H9 (cell line): ENCODE data around the gene JCHAIN. TPM values are rescaled to one million over a fixed set of nuclear protein-coding genes. Genes with fewer than 3 reads are reported as not detected.

Experiments used
- DNase-seq: peaks from one replicate; pipeline ENCODE4 v3.0.0-alpha.2; 2017
- H2AFZ ChIP-seq: one replicate; pipeline ENCODE4 v1.6.1; 2013; ENCODE audit warnings: mild to moderate bottlenecking, low read length, control low read depth, moderate library complexity
- H2AK5ac ChIP-seq: 2 replicates; pipeline ENCODE4 v1.6.1; 2013; ENCODE audit warnings: low read length, control low read depth, mixed read lengths; ENCODE audit not compliant: insufficient read length
- H2BK120ac ChIP-seq: one replicate; pipeline ENCODE4 v1.6.1; 2013; ENCODE audit warnings: low read depth, mild to moderate bottlenecking, low read length, control low read depth, inconsistent platforms; ENCODE audit not compliant: poor library complexity, severe bottlenecking
- H2BK12ac ChIP-seq: 2 replicates; pipeline ENCODE4 v1.6.1; 2013; ENCODE audit warnings: low read length, control low read depth, mixed read lengths, low read depth; ENCODE audit not compliant: insufficient read length
- H2BK15ac ChIP-seq: 2 replicates; pipeline ENCODE4 v1.6.1; 2013; ENCODE audit warnings: low read depth, low read length, control low read depth
- H2BK20ac ChIP-seq: one replicate; pipeline ENCODE4 v1.6.1; 2013; ENCODE audit warnings: low read depth, mild to moderate bottlenecking, low read length, control low read depth, inconsistent platforms; ENCODE audit not compliant: poor library complexity, severe bottlenecking
- H2BK5ac ChIP-seq: 2 replicates; pipeline ENCODE4 v1.6.1; 2013; ENCODE audit warnings: low read length, control low read depth, mixed read lengths; ENCODE audit not compliant: insufficient read length
- H3K14ac ChIP-seq: 2 replicates; pipeline ENCODE4 v1.6.1; 2013; ENCODE audit warnings: low read length, control low read depth; ENCODE audit not compliant: insufficient read depth
- H3K18ac ChIP-seq: 2 replicates; pipeline ENCODE4 v1.6.1; 2013; ENCODE audit warnings: low read depth, mild to moderate bottlenecking, mixed read lengths, low read length, control low read depth; ENCODE audit not compliant: insufficient read length
- H3K23ac ChIP-seq: 2 replicates; pipeline ENCODE4 v1.6.1; 2013; ENCODE audit warnings: low read length, control low read depth, mixed read lengths, low read depth; ENCODE audit not compliant: insufficient read length
- H3K23me2 ChIP-seq: 2 replicates; pipeline ENCODE4 v1.6.1; 2013; ENCODE audit warnings: low read depth, mild to moderate bottlenecking, mixed read lengths, low read length, control low read depth; ENCODE audit not compliant: insufficient read length, poor library complexity, severe bottlenecking
- H3K27ac ChIP-seq: 2 replicates; pipeline ENCODE4 v1.5.1; 2013; ENCODE audit warnings: low read length, control low read depth, mixed read lengths, low read depth; ENCODE audit not compliant: insufficient read length
- H3K27me3 ChIP-seq: 2 replicates; pipeline ENCODE4 v1.6.1; 2013; ENCODE audit warnings: low read length, control low read depth, inconsistent platforms; ENCODE audit not compliant: insufficient read depth
- H3K4ac ChIP-seq: 2 replicates; pipeline ENCODE4 v1.6.1; 2013; ENCODE audit warnings: low read depth, mild to moderate bottlenecking, control low read depth, inconsistent platforms, low read length, moderate library complexity
- H3K4me1 ChIP-seq: 2 replicates; pipeline ENCODE4 v1.6.1; 2013; ENCODE audit warnings: low read length, control low read depth, inconsistent platforms; ENCODE audit not compliant: insufficient read depth
- H3K4me2 ChIP-seq: 2 replicates; pipeline ENCODE4 v1.6.1; 2013; ENCODE audit warnings: low read length, control low read depth, mixed read lengths; ENCODE audit not compliant: insufficient read length, insufficient read depth
- H3K56ac ChIP-seq: 2 replicates; pipeline ENCODE4 v1.6.1; 2013; ENCODE audit warnings: low read depth, mild to moderate bottlenecking, mixed read lengths, low read length, control low read depth; ENCODE audit not compliant: insufficient read length
- H3K79me1 ChIP-seq: 2 replicates; pipeline ENCODE4 v1.6.1; 2013; ENCODE audit warnings: low read depth, mild to moderate bottlenecking, moderate library complexity, low read length, control low read depth, inconsistent platforms; ENCODE audit not compliant: insufficient read depth, poor library complexity, severe bottlenecking
- H3K79me2 ChIP-seq: 2 replicates; pipeline ENCODE4 v1.6.1; 2013; ENCODE audit warnings: low read length, control low read depth, inconsistent platforms; ENCODE audit not compliant: insufficient read depth
- H3K9ac ChIP-seq: 2 replicates; pipeline ENCODE4 v1.6.1; 2013; ENCODE audit warnings: low read length, control low read depth, mixed read lengths; ENCODE audit not compliant: insufficient read length; ENCODE audit errors: extremely low read depth
- H3K9me3 ChIP-seq: one replicate; pipeline ENCODE4 v1.6.1; 2013; ENCODE audit warnings: low read depth, low read length, inconsistent platforms; ENCODE audit not compliant: control insufficient read depth
- H3T11ph ChIP-seq: one replicate; pipeline ENCODE4 v1.6.1; 2013; ENCODE audit warnings: mild to moderate bottlenecking, low read length, control low read depth, inconsistent platforms
- H4K20me1 ChIP-seq: one replicate; pipeline ENCODE4 v1.6.1; 2013; ENCODE audit not compliant: control insufficient read depth, insufficient read length, insufficient read depth
- H4K5ac ChIP-seq: 2 replicates; pipeline ENCODE4 v1.6.1; 2013; ENCODE audit warnings: low read depth, mild to moderate bottlenecking, mixed read lengths, low read length, control low read depth; ENCODE audit not compliant: insufficient read length
- H4K8ac ChIP-seq: replicated peaks from 2 replicates; pipeline ENCODE4 v1.6.1; 2013; ENCODE audit warnings: low read length, control low read depth, mixed read lengths, low read depth; ENCODE audit not compliant: insufficient read length
- H4K91ac ChIP-seq: 2 replicates; pipeline ENCODE4 v1.6.1; 2013; ENCODE audit warnings: low read depth, mild to moderate bottlenecking, moderate library complexity, mixed read lengths, low read length, control low read depth; ENCODE audit not compliant: insufficient read length
- H3K27ac Mint-ChIP-seq, 3 experiments: 2 replicates in 2 of 3; 3 replicates in 1 of 3; pipeline ENCODE4 v1.8.0; 2020 to 2021; ENCODE audit warnings: mixed read lengths in 3 of 3, mild to moderate bottlenecking in 1 of 3, moderate library complexity in 1 of 3
- H3K27me3 Mint-ChIP-seq: 2 replicates; pipeline ENCODE4 v1.8.0; 2021; ENCODE audit warnings: low read depth, mild to moderate bottlenecking, moderate library complexity, mixed read lengths
- H3K36me3 Mint-ChIP-seq, 3 experiments: 2 replicates in 2 of 3; 3 replicates in 1 of 3; pipeline ENCODE4 v1.8.0; 2020 to 2021; ENCODE audit warnings: low read depth in 3 of 3, mixed read lengths in 3 of 3; ENCODE audit not compliant: insufficient read depth in 1 of 3
- H3K4me1 Mint-ChIP-seq, 2 experiments: 2 replicates each; pipeline ENCODE4 v1.8.0; 2020; ENCODE audit warnings: mixed read lengths in 2 of 2
- H3K4me3 Mint-ChIP-seq, 2 experiments: 2 replicates in 1 of 2; 3 replicates in 1 of 2; pipeline ENCODE4 v1.8.0; 2020 to 2021; ENCODE audit warnings: mild to moderate bottlenecking in 2 of 2, mixed read lengths in 2 of 2, moderate library complexity in 1 of 2
- H3K9me3 Mint-ChIP-seq, 2 experiments: 2 replicates in 1 of 2; 3 replicates in 1 of 2; pipeline ENCODE4 v1.8.0; 2020; ENCODE audit warnings: mild to moderate bottlenecking in 2 of 2, mixed read lengths in 2 of 2, moderate library complexity in 1 of 2
- CTCF ChIP-seq: fragments of 200-600 bp; sonication (generic); conservative IDR thresholded peaks from 3 replicates; pipeline ENCODE4 v1.8.0; 2021; ENCODE audit warnings: antibody characterized with exemption, mild to moderate bottlenecking
- WGBS: extraction: QIAGEN DNeasy Blood & Tissue Kit; methylation state at CpG from one replicate; pipeline ENCODE4 v1.1.7; 2013; ENCODE audit warnings: missing lambda C conversion rate, low lambda C conversion rate, mixed read lengths; ENCODE audit not compliant: insufficient read length; ENCODE audit errors: extremely low coverage; 5-methylcytosine and 5-hydroxymethylcytosine counted together
- total RNA-seq: library from RNA; stranded (reverse); gene quantifications from 2 replicates; pipeline ENCODE4 v1.2.1, GENCODE V29; 2021

Gene JCHAIN
- total RNA-seq, 1 experiment from 2014 or later, result not detected

- Histone ChIP-seq H3K56ac (no peak overlapping the region), H3K4me1 (no peaks in the 10 kb centered on the region), H3K4me2 (no peak overlapping the region), H3K79me2 (no peaks in the 10 kb centered on the region), H3K9ac (no peak overlapping the region), H3K27ac (no peak overlapping the region), H3K14ac (no peak overlapping the region), H3K9me3 (no peaks in the 10 kb centered on the region), H3K23me2 (no peaks in the 10 kb centered on the region), H3K27me3 (no peaks in the 10 kb centered on the region), H3K23ac (no peak overlapping the region), H3T11ph (no peak overlapping the region), H2BK20ac (no peak overlapping the region), H4K20me1 (no peaks in the 10 kb centered on the region), H3K4ac (no peak overlapping the region), H3K79me1 (no peaks in the 10 kb centered on the region), H2BK12ac (no peak overlapping the region), H2AFZ (no peak overlapping the region), H4K91ac (no peak overlapping the region), H2AK5ac (no peak overlapping the region), H3K18ac (no peak overlapping the region), H4K5ac (no peak overlapping the region), H2BK120ac (no peak overlapping the region), H2BK15ac (no peak overlapping the region), H4K8ac (no peak overlapping the region), H2BK5ac (no peak overlapping the region)
- Mint-ChIP-seq H3K9me3 (no peaks in the 10 kb centered on the region), H3K36me3 (no peaks in the 10 kb centered on the region), H3K4me3 (no peak overlapping the region), H3K27ac (no peak overlapping the region), H3K27me3 (no peaks in the 10 kb centered on the region), H3K4me1 (peaks cover 0 to under 1% of the 10 kb centered on the region in 2 experiments; a peak in 1 of 4 replicates)
- WGBS, result no CpG with 5 or more reads among the region's 4 CpGs
- DNase-seq, result no peak
- TF ChIP-seq CTCF, result no peak
Observed at GRCh38 chr4:70619288-70619687, 47.0 kb downstream of the JCHAIN start.
